ENCODE data around the gene ANKRD39. TPM values are rescaled to one million over a fixed set of nuclear protein-coding genes. Genes with fewer than 3 reads are reported as not detected.

The ANKRD39 gene
- total and polyA plus RNA-seq, 2 of the 4 experiments (the other 2 are of a cell fraction): 12.5 to 17.0 TPM

DNA sequence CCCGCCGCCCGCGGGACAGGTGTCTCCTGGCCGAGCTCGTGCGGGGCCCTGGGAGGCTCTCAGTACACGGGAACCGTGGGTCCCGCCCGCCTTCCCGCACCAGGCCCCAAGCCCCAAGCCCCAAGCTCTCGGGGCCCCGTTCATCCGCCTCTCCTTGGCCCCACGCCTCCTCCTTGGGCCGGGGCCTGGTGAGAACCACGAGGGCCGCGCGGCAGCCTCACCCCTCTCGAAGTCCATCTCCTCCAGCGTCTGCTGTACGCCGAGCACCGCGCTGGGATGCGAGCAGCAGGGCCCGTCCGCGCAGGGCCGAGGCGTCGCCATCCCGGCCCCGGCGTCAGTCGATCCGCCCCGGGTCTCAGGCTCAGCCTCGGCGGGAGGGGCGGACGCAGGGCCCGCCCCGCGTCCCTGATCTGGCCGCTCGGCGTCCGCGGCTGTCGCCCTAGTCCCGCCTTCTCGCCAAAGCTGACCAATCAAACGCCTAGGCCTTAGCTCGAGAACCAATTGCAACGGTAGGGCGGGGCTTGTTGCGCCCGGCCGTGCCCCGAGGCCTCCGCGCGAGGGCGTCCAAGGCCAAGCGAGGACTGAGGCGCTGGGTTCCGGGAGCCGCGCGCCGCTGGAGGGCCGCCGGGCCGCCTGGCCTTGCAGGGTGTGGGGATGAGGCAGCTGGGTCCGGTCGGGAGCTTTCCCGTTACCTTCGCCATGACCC lies at the start of gene ANKRD39 (continued):
- TF ChIP-seq FOS (IDR thresholded peaks at IDR 0.05; ENCODE audit: low read depth, low read length) (peak; percentile 79; the same call in 1 of the 2 replicates), CEBPB (IDR thresholded peaks at IDR 0.05; ENCODE audit: low read depth, low read length) (no peak), MAFK (IDR thresholded peaks at IDR 0.05; ENCODE audit: low read depth, low read length) (no peak), NFE2L2 (IDR thresholded peaks at IDR 0.05; ENCODE audit: low read depth, low read length) (no peak), MXI1 (IDR thresholded peaks at IDR 0.05; ENCODE audit: borderline replicate concordance, low read depth, low read length) (peak; percentile 46; the same call in 1 of the 2 replicates)

DNA sequence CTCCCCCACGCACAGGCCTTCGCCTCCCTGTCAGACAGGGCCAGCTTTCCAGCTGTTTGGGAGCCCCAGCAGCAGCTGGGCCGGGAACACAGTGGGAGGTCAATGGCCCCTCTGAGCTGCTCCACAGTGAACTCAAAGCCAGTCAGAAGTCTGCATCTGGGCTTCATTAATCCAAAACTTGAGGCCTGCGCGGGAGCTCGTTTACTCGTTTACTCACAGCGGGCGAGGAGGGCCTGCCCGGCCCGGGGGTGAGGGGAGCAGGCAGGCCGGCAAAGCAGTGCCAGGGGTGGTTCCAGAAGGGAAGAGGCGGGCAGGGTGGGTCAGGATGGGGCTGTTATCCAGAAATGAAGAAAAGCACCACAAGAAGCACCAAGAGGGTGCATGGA lies 48.9 kb upstream of the ANKRD39 start:
- H3K4ac ChIP-seq (ENCODE audit: low read depth, low read length): no peak overlapping the region
- DNase-seq (no peak), ATAC-seq (ENCODE audit: low read depth) (peak; percentile 51)
- no peak overlapping the region for H2BK120ac ChIP-seq (ENCODE audit: low read depth, low read length)
- no peak overlapping the region for H3K27ac ChIP-seq (ENCODE audit: insufficient read depth, low read length)
- H3K9ac ChIP-seq (ENCODE audit: low read depth, low read length): 0 out of 2 replicates have a peak overlapping the region, but pooled peaks have one; percentile 7
- H4K8ac ChIP-seq (ENCODE audit: low read depth in 2 of 2, low read length in 2 of 2): peak overlapping the region; percentile 40 to 81; a peak in 3 of 4 replicates
- no peak overlapping the region for H3K4me2 ChIP-seq (ENCODE audit: low read depth, low read length)
- H2AK5ac ChIP-seq (ENCODE audit: low read depth, low read length): no peak overlapping the region
- no peak overlapping the region for H3K23ac ChIP-seq (ENCODE audit: low read depth, low read length)
- H4K20me1 ChIP-seq (ENCODE audit: insufficient read depth, low read length): no peaks in the 10 kb centered on the region
- H3K4me3 ChIP-seq (ENCODE audit: insufficient read depth, low read depth, low read length): no peak overlapping the region
- in situ Hi-C loops (cut with MboI; ENCODE audit: low sequenced_read_pairs) (no loop called here), dilution Hi-C loops (cut with HindIII; ENCODE audit: low sequenced_read_pairs, unreplicated experiment) (no loop called here), intact Hi-C loops (cut with micrococcal nuclease) (no loop called here)
- WGBS, 2 experiments (ENCODE audit: extremely low coverage in 2 of 2, insufficient read length in 1 of 2): 55% methylated on average over 3 of the region's 13 CpGs; no CpG with 5 or more reads in 1 of the 2 experiments
- peaks cover under 1% of the 10 kb centered on the region; the same call in 1 of the 2 replicates for H3K27me3 ChIP-seq (ENCODE audit: control insufficient read depth, insufficient read depth, low read length)
- POLR2A ChIA-PET (ENCODE audit: unreplicated experiment): interaction anchor here (0.7 kb wide), 1 partner anchor 1384 kb away, joined by 9 read pairs; no protein-coding TSS in a partner anchor
- no peaks in the 10 kb centered on the region for H3K9me1 ChIP-seq (ENCODE audit: insufficient read depth, low read length)
- H2AK9ac ChIP-seq (replicated peaks; ENCODE audit: low read depth, low read length, poor library complexity): peak overlapping the region; percentile 28
- no peak overlapping the region for H4K91ac ChIP-seq (ENCODE audit: insufficient read depth, low read depth, low read length)
- no peak overlapping the region for H3K14ac ChIP-seq (replicated peaks; ENCODE audit: low read depth, low read length)
- no peak overlapping the region for H2BK20ac ChIP-seq (ENCODE audit: low read depth, low read length)
- no peak overlapping the region for H4K5ac ChIP-seq (ENCODE audit: low read depth, low read length)
- H3K56ac ChIP-seq (ENCODE audit: extremely low read depth, insufficient read depth, low read length): no peak overlapping the region
- CTCF ChIA-PET: interaction anchor here (1.2 kb wide), 1 partner anchor 32 kb away, joined by 4 read pairs; no protein-coding TSS in a partner anchor
- H3K4me1 ChIP-seq (ENCODE audit: control insufficient read depth, insufficient read depth, low read length): peaks cover 2% of the 10 kb centered on the region; the same call in 1 of the 2 replicates
- H3K18ac ChIP-seq (ENCODE audit: low read depth, low read length): no peak overlapping the region
- BruUV-seq (replicated peaks): no TSS peak
- H3K79me1 ChIP-seq (ENCODE audit: low read depth in 1 of 2, low read length in 2 of 2): no peaks in the 10 kb centered on the region
- H2BK5ac ChIP-seq (ENCODE audit: low read depth, low read length, poor library complexity, severe bottlenecking): no peak overlapping the region
- H3K9me3 ChIP-seq (ENCODE audit: control insufficient read depth, insufficient read depth, low read length): no peaks in the 10 kb centered on the region
- no peak overlapping the region for H2BK15ac ChIP-seq (ENCODE audit: low read depth, low read length)
- H3K36me3 ChIP-seq (ENCODE audit: control insufficient read depth, insufficient read depth, low read length): no peaks in the 10 kb centered on the region
- H2AFZ ChIP-seq (replicated peaks; ENCODE audit: low read length, poor library complexity): peak overlapping the region; percentile 67
- TF ChIP-seq, protein P1, sequence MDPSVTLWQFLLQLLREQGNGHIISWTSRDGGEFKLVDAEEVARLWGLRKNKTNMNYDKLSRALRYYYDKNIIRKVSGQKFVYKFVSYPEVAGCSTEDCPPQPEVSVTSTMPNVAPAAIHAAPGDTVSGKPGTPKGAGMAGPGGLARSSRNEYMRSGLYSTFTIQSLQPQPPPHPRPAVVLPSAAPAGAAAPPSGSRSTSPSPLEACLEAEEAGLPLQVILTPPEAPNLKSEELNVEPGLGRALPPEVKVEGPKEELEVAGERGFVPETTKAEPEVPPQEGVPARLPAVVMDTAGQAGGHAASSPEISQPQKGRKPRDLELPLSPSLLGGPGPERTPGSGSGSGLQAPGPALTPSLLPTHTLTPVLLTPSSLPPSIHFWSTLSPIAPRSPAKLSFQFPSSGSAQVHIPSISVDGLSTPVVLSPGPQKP (IDR thresholded peaks at IDR 0.05; ENCODE audit: borderline replicate concordance, low read depth, low read length): no peak
- TF ChIP-seq, protein P2, sequence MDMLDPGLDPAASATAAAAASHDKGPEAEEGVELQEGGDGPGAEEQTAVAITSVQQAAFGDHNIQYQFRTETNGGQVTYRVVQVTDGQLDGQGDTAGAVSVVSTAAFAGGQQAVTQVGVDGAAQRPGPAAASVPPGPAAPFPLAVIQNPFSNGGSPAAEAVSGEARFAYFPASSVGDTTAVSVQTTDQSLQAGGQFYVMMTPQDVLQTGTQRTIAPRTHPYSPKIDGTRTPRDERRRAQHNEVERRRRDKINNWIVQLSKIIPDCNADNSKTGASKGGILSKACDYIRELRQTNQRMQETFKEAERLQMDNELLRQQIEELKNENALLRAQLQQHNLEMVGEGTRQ (IDR thresholded peaks at IDR 0.05; ENCODE audit: low read depth, low read length): no peak
- no peak for TF ChIP-seq CHD1 (IDR thresholded peaks at IDR 0.05; ENCODE audit: low read depth, low read length)
- TF ChIP-seq MAZ (IDR thresholded peaks at IDR 0.05; ENCODE audit: borderline replicate concordance, low read depth, low read length): no peak
- TF ChIP-seq BHLHE40 (IDR thresholded peaks at IDR 0.05; ENCODE audit: low read depth, low read length): no peak
- TF ChIP-seq RAD21 (IDR thresholded peaks at IDR 0.05; ENCODE audit: low read length): no peak
- TF ChIP-seq, protein P3, sequence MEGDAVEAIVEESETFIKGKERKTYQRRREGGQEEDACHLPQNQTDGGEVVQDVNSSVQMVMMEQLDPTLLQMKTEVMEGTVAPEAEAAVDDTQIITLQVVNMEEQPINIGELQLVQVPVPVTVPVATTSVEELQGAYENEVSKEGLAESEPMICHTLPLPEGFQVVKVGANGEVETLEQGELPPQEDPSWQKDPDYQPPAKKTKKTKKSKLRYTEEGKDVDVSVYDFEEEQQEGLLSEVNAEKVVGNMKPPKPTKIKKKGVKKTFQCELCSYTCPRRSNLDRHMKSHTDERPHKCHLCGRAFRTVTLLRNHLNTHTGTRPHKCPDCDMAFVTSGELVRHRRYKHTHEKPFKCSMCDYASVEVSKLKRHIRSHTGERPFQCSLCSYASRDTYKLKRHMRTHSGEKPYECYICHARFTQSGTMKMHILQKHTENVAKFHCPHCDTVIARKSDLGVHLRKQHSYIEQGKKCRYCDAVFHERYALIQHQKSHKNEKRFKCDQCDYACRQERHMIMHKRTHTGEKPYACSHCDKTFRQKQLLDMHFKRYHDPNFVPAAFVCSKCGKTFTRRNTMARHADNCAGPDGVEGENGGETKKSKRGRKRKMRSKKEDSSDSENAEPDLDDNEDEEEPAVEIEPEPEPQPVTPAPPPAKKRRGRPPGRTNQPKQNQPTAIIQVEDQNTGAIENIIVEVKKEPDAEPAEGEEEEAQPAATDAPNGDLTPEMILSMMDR (conservative IDR thresholded peaks at IDR 0.05; ENCODE audit: low read depth, low read length): no peak
- TF ChIP-seq MAFK (IDR thresholded peaks at IDR 0.05; ENCODE audit: low read depth, low read length): no peak

Data from IMR-90 (cell line).